HepG2 (cell line): ENCODE results near the gene SECTM1. TPM values are rescaled to one million over a fixed set of nuclear protein-coding genes. Genes with fewer than 3 reads are reported as not detected.

ENCODE experiments used
- ATAC-seq: fragments of 200-7000 bp; cut with Tn5 transposase; 3 replicates; pipeline ENCODE4 v1.9.1; 2020; ENCODE audit warnings: mild to moderate bottlenecking, moderate library complexity
- BruUV-seq: library from RNA; stranded (reverse); fragments of 400-500 nt; replicated peaks from 2 replicates; lab custom pipeline; 2021; lab: Mats Ljungman, UMichigan
- CTCF ChIA-PET: fragments of 300-600 bp; formaldehyde crosslinking; extraction: SDS; loops from one replicate; lab custom pipeline; 2021; ENCODE audit warnings: low total read pairs, inconsistent platforms, low intra/inter-chr PET ratio; lab: Yijun Ruan, JAX
- POLR2A ChIA-PET: fragments of 350-600 bp; sonication (Branson Sonifier 250); formaldehyde crosslinking; loops from one replicate; lab custom pipeline; 2020; ENCODE audit warnings: antibody characterized with exemption, inconsistent platforms; lab: Yijun Ruan, JAX
- DNase-seq: peaks from one replicate; pipeline ENCODE4 v3.0.0-alpha.2; 2015; ENCODE audit warnings: low spot score
- FAIRE-seq: peaks from 3 replicates; lab custom pipeline; 2011; peaks lifted over from hg19 to GRCh38; lab: Jason Lieb, UNC
- H2AFZ ChIP-seq: one replicate; pipeline ENCODE4 v1.6.1; 2011; ENCODE audit warnings: low read length, inconsistent platforms
- H3K27ac ChIP-seq: fragments of 300-600 bp; 3 replicates; pipeline ENCODE4 v1.8.0; 2011; ENCODE audit warnings: mixed run types, mild to moderate bottlenecking, mixed read lengths, low read length, inconsistent platforms; ENCODE audit not compliant: insufficient read depth; ENCODE audit errors: extremely low read length
- H3K27me3 ChIP-seq, 2 experiments: fragments of 200-600 bp in 1 of 2; 2 replicates in 1 of 2; 3 replicates in 1 of 2; pipeline versions ENCODE4 v1.6.0 to v1.8.0; 2011; ENCODE audit warnings: low read length in 2 of 2, mild to moderate bottlenecking in 2 of 2, moderate library complexity in 2 of 2, inconsistent platforms in 1 of 2; ENCODE audit not compliant: insufficient read depth in 2 of 2, control insufficient read depth in 1 of 2
- H3K36me3 ChIP-seq, 2 experiments: fragments of 200-600 bp in 1 of 2; replicated peaks in 1 of 2; 2 replicates in 1 of 2; 3 replicates in 1 of 2; pipeline versions ENCODE4 v1.5.1 to v1.8.0; 2011; ENCODE audit warnings: low read length in 2 of 2, inconsistent platforms in 1 of 2; ENCODE audit not compliant: insufficient read depth in 2 of 2, control insufficient read depth in 1 of 2
- H3K4me1 ChIP-seq: 2 replicates; pipeline ENCODE4 v1.5.1; 2012; ENCODE audit warnings: low read length, inconsistent platforms; ENCODE audit not compliant: insufficient read depth
- H3K4me2 ChIP-seq: 2 replicates; pipeline ENCODE4 v1.6.0; 2011; ENCODE audit warnings: low read depth, low read length, inconsistent platforms
- H3K4me3 ChIP-seq, 3 experiments: fragments of 200-600 bp in 1 of 3; sonication (generic), shearing (Covaris generic) in 1 of 3; replicated peaks in 1 of 3; 2 replicates each; pipeline ENCODE4 v1.5.1; 2011 to 2016; ENCODE audit warnings: low read length in 3 of 3, inconsistent platforms in 2 of 3, low read depth in 2 of 3, mild to moderate bottlenecking in 2 of 3, control low read depth in 1 of 3, mixed read lengths in 1 of 3; ENCODE audit not compliant: insufficient read depth in 1 of 3
- H3K79me2 ChIP-seq: one replicate; pipeline ENCODE4 v1.6.1; 2011; ENCODE audit warnings: low read length, inconsistent platforms; ENCODE audit not compliant: insufficient read depth
- H3K9ac ChIP-seq: 2 replicates; pipeline ENCODE4 v1.6.0; 2011; ENCODE audit warnings: mild to moderate bottlenecking, low read depth, low read length, inconsistent platforms; ENCODE audit not compliant: insufficient read depth
- H3K9me3 ChIP-seq: 2 replicates; pipeline ENCODE4 v1.5.1; 2012; ENCODE audit warnings: mild to moderate bottlenecking, low read length
- H4K20me1 ChIP-seq: 2 replicates; pipeline ENCODE4 v1.6.0; 2011; ENCODE audit warnings: inconsistent platforms, mild to moderate bottlenecking, low read length, moderate library complexity; ENCODE audit not compliant: insufficient read depth
- ARID5B ChIP-seq: IDR thresholded peaks from 2 replicates; pipeline ENCODE4 v1.4.0; 2020; ENCODE audit warnings: mild to moderate bottlenecking, missing genetic modification reagents
- ATF4 ChIP-seq, 2 experiments: fragments of 450-650 bp in 1 of 2; sonication (generic) in 1 of 2; formaldehyde crosslinking; IDR thresholded peaks; 2 replicates each; pipeline versions ENCODE4 v1.5.0 to v1.8.0; 2020 to 2022; ENCODE audit warnings: mild to moderate bottlenecking in 1 of 2, missing genetic modification reagents in 1 of 2
- CEBPB ChIP-seq: IDR thresholded peaks from 2 replicates; pipeline ENCODE4 v1.6.1; 2011; ENCODE audit warnings: low read depth, low read length, improper control_type of control experiment, borderline replicate concordance
- CEBPG ChIP-seq: IDR thresholded peaks from 2 replicates; pipeline ENCODE4 v1.6.1; 2016
- KDM5B ChIP-seq: sonication (generic); formaldehyde crosslinking; IDR thresholded peaks from 2 replicates; pipeline ENCODE4 v1.4.0; 2020; ENCODE audit warnings: missing genetic modification reagents, mild to moderate bottlenecking, borderline replicate concordance
- NFATC3 ChIP-seq: sonication (generic); formaldehyde crosslinking; IDR thresholded peaks from 2 replicates; pipeline ENCODE4 v1.5.1; 2020; ENCODE audit warnings: mild to moderate bottlenecking, missing genetic modification reagents
- ZBTB33 ChIP-seq: sonication (generic); formaldehyde crosslinking; IDR thresholded peaks from 2 replicates; pipeline ENCODE4 v1.4.0; 2020; ENCODE audit warnings: missing genetic modification reagents
- ZMYM3 ChIP-seq: sonication (generic); formaldehyde crosslinking; IDR thresholded peaks from 2 replicates; pipeline ENCODE4 v1.5.1; 2020; ENCODE audit warnings: mild to moderate bottlenecking, missing genetic modification reagents
- ZNF772 ChIP-seq: sonication (generic); formaldehyde crosslinking; IDR thresholded peaks from 2 replicates; pipeline ENCODE4 v1.5.0; 2020; ENCODE audit warnings: mild to moderate bottlenecking, missing genetic modification reagents
- WGBS: methylation state at CpG from one replicate; pipeline ENCODE4 v1.1.6; 2017; ENCODE audit warnings: low lambda C conversion rate; 5-methylcytosine and 5-hydroxymethylcytosine counted together
- in situ Hi-C: cut with HindIII; loops from 2 replicates; pipeline ENCODE4 v1.10.0; 2017; ENCODE audit warnings: low pct_unique_long_range_greater_than_20kb; ENCODE audit not compliant: extremely low pct_ligation_motif_present
- intact Hi-C: fragments of 100-400 bp; cut with micrococcal nuclease; formaldehyde crosslinking; loops from one replicate; pipeline ENCODE4 v1.10.0; 2022; ENCODE audit not compliant: unreplicated experiment
- polyA plus RNA-seq, 8 experiments: library from polyadenylated mRNA; depleted of rRNA in 3 of 8; stranded (reverse) in 7 of 8; unstranded in 1 of 8; fragments of >200 nt; fragmentation: Illumina TruSeq in 4 of 8; extraction: Trizol in 4 of 8; gene quantifications; 2 replicates each; pipeline versions ENCODE4 v1.2.1 to v1.2.3, GENCODE V29; 2011 to 2016; ENCODE audit warnings: low read depth in 4 of 8, missing spikeins in 1 of 8, mixed read lengths in 1 of 8; ENCODE audit not compliant: insufficient read depth in 1 of 8
- total RNA-seq, 5 experiments: library from RNA; depleted of rRNA; stranded (reverse); fragments of >200 nt; fragmentation: Illumina TruSeq; extraction: Trizol; gene quantifications; 2 replicates each; pipeline ENCODE4 v1.2.3, GENCODE V29; 2016; ENCODE audit warnings: low read depth in 1 of 5
- TF ChIP-seq, protein P1 (sequence below): sonication (generic); formaldehyde crosslinking; IDR thresholded peaks from 2 replicates; pipeline ENCODE4 v1.5.0; 2020; ENCODE audit warnings: mild to moderate bottlenecking, missing genetic modification reagents

The SECTM1 gene
- total and polyA plus RNA-seq, 2 of the 13 experiments (the other 11 are each of a cell fraction or from before 2014, with no cell fraction given): 3.5 to 5.3 TPM

- intact Hi-C loops: no loop called here
- TF ChIP-seq ATF4 (CRISPR knock-in tag; IDR thresholded peaks at IDR 0.05): 0 out of 4 replicates have a peak, but pooled peaks of 1 of the 2 experiments have one; percentile 14
- TF ChIP-seq, protein P1, sequence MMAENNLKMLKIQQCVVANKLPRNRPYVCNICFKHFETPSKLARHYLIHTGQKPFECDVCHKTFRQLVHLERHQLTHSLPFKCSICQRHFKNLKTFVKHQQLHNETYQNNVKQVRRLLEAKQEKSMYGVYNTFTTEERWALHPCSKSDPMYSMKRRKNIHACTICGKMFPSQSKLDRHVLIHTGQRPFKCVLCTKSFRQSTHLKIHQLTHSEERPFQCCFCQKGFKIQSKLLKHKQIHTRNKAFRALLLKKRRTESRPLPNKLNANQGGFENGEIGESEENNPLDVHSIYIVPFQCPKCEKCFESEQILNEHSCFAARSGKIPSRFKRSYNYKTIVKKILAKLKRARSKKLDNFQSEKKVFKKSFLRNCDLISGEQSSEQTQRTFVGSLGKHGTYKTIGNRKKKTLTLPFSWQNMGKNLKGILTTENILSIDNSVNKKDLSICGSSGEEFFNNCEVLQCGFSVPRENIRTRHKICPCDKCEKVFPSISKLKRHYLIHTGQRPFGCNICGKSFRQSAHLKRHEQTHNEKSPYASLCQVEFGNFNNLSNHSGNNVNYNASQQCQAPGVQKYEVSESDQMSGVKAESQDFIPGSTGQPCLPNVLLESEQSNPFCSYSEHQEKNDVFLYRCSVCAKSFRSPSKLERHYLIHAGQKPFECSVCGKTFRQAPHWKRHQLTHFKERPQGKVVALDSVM (CRISPR knock-in tag): peak; percentile 96
- TF ChIP-seq ARID5B: no peak
- peak; percentile 62; the same call in 1 of the 2 replicates for TF ChIP-seq ZBTB33
- TF ChIP-seq ZMYM3 (CRISPR knock-in tag): peak; percentile 37; the same call in 1 of the 2 replicates
- TF ChIP-seq NFATC3 (CRISPR knock-in tag): no peak
- TF ChIP-seq CEBPB: peak; percentile 67; the same call in 1 of the 2 replicates
- TF ChIP-seq CEBPG (CRISPR knock-in tag): peak; percentile 65
- no peak for TF ChIP-seq KDM5B (CRISPR knock-in tag)
- no peak for TF ChIP-seq ZNF772 (CRISPR knock-in tag)
Measured at GRCh38 chr17:82280537-82280936, 53.0 kb downstream of the SECTM1 start.

More at GRCh38 chr17:82280537-82280936, 53.0 kb downstream of the SECTM1 start:
- Histone ChIP-seq H4K20me1 (no peaks in the 10 kb centered on the region), H3K79me2 (no peaks in the 10 kb centered on the region), H3K4me2 (no peak overlapping the region), H3K27me3 (peaks cover 2 to 14% of the 10 kb centered on the region in 2 experiments; a peak in 4 of 5 replicates), H3K4me3 (no peak overlapping the region), H3K27ac (no peak overlapping the region), H3K9ac (no peak overlapping the region), H3K36me3 (no peaks in the 10 kb centered on the region), H3K9me3 (no peaks in the 10 kb centered on the region), H3K4me1 (peaks cover 65% of the 10 kb centered on the region), H2AFZ (no peak overlapping the region)
- BruUV-seq: no TSS peak
- in situ Hi-C loops: no loop called here
- no peak for DNase-seq
- ChIA-PET POLR2A (interaction anchor here (0.9 to 4.4 kb wide), 4 partner anchors 10 to 258 kb away, joined by 3 to 46 read pairs (median 16); partner anchors contain the start of genes CENPX and LRRC45), CTCF (no interaction called here)
- no peak for FAIRE-seq
- ATAC-seq: no peak
- WGBS: 78% methylated on average over 8 of the region's 8 CpGs
